Naive B cell (primary cell): ENCODE data around the gene LHX3. TPM values are rescaled to one million over a fixed set of nuclear protein-coding genes. Genes with fewer than 3 reads are reported as not detected.

ENCODE experiments used
- ATAC-seq, 2 donors: fragments of 150-1000 bp; cut with Tn5 transposase; 2 replicates each; pipeline ENCODE4 v1.10.0; 2021; ENCODE audit warnings: low read depth in 2 of 2, mild to moderate bottlenecking in 2 of 2, moderate library complexity in 2 of 2
- DNase-seq: peaks from one replicate; pipeline ENCODE4 v3.0.0; 2022
- H3K27ac Mint-ChIP-seq, 6 donors: one replicate each; pipeline ENCODE4 v1.8.0; 2020 to 2022; ENCODE audit warnings: mild to moderate bottlenecking in 6 of 6, mixed read lengths in 6 of 6, moderate library complexity in 5 of 6, inconsistent platforms in 2 of 6
- H3K27me3 Mint-ChIP-seq, 3 donors: one replicate each; pipeline ENCODE4 v1.8.0; 2021 to 2022; ENCODE audit warnings: mixed read lengths in 3 of 3, mild to moderate bottlenecking in 1 of 3
- H3K36me3 Mint-ChIP-seq, 2 donors: one replicate each; pipeline ENCODE4 v1.8.0; 2020 to 2022; ENCODE audit warnings: mixed read lengths in 2 of 2, inconsistent platforms in 1 of 2, mild to moderate bottlenecking in 1 of 2
- H3K4me1 Mint-ChIP-seq, 3 donors: one replicate each; pipeline ENCODE4 v1.8.0; 2020 to 2022; ENCODE audit warnings: mixed read lengths in 3 of 3, inconsistent platforms in 1 of 3, mild to moderate bottlenecking in 1 of 3, moderate library complexity in 1 of 3
- H3K4me3 Mint-ChIP-seq, 8 donors: one replicate each; pipeline ENCODE4 v1.8.0; 2020 to 2022; ENCODE audit warnings: mild to moderate bottlenecking in 8 of 8, mixed read lengths in 8 of 8, moderate library complexity in 8 of 8, inconsistent platforms in 2 of 8
- H3K9me3 Mint-ChIP-seq, 7 donors: one replicate each; pipeline ENCODE4 v1.8.0; 2020 to 2022; ENCODE audit warnings: mixed read lengths in 7 of 7, mild to moderate bottlenecking in 5 of 7, inconsistent platforms in 2 of 7, moderate library complexity in 1 of 7
- polyA plus RNA-seq, 6 donors: library from polyadenylated mRNA; unstranded; fragments of 300-500 nt; fragmentation: Illumina TruSeq; gene quantifications; one replicate each; pipeline ENCODE4 v1.2.3, GENCODE V29; 2021; ENCODE audit warnings: low read depth in 6 of 6

LHX3 gene
- polyA plus RNA-seq, 6 donors from 2014 or later, result not detected

GRCh38 chr9:136229096-136230065 lies 24.5 kb upstream of the LHX3 start:
- Mint-ChIP-seq H3K36me3 (peaks cover 5 to 16% of the 10 kb centered on the region in 2 donors), H3K27ac (peak overlapping the region in 5 of 6 donors; percentile 20 to 96 (median 72)), H3K27me3 (no peaks in the 10 kb centered on the region), H3K4me3 (peak overlapping the region in 1 of 8 donors; percentile 40), H3K9me3 (peaks cover 0 to 1% (median 0%) of the 10 kb centered on the region in 7 donors), H3K4me1 (peaks cover 59 to 90% (median 86%) of the 10 kb centered on the region in 3 donors)
- DNase-seq (no peak), ATAC-seq (no peak)

- peaks cover 6 to 11% of the 10 kb centered on the region in 2 donors for H3K36me3 Mint-ChIP-seq
- H3K4me3 Mint-ChIP-seq, result peak overlapping the region in 5 of 8 donors; percentile 10 to 67 (median 53)
- H3K9me3 Mint-ChIP-seq, result peaks cover 0 to 1% (median 0%) of the 10 kb centered on the region in 7 donors
- no peak for DNase-seq
- peak overlapping the region; percentile 69 to 96 (median 92) for H3K27ac Mint-ChIP-seq
- H3K4me1 Mint-ChIP-seq, result peaks cover 58 to 83% (median 82%) of the 10 kb centered on the region in 3 donors
- no peaks in the 10 kb centered on the region for H3K27me3 Mint-ChIP-seq
- ATAC-seq, result no peak
Observed at GRCh38 chr9:136228107-136228875, 23.4 kb upstream of the LHX3 start.

- peak overlapping the region in 5 of 8 donors; percentile 5 to 84 (median 60) for H3K4me3 Mint-ChIP-seq
- H3K9me3 Mint-ChIP-seq, result peaks cover 0 to 1% (median 0%) of the 10 kb centered on the region in 7 donors
- peak overlapping the region in 5 of 6 donors; percentile 96 to 100 (median 100) for H3K27ac Mint-ChIP-seq
- H3K4me1 Mint-ChIP-seq, result peaks cover 49 to 74% (median 73%) of the 10 kb centered on the region in 3 donors
- no peak for ATAC-seq
- no peak for DNase-seq
- H3K36me3 Mint-ChIP-seq, result peaks cover 9 to 10% of the 10 kb centered on the region in 2 donors
- no peaks in the 10 kb centered on the region for H3K27me3 Mint-ChIP-seq
Observed at GRCh38 chr9:136226680-136227407, 21.9 kb upstream of the LHX3 start.

GRCh38 chr9:136225748-136226679 lies 21.1 kb upstream of the LHX3 start:
- H3K4me1 Mint-ChIP-seq, result peaks cover 42 to 67% (median 67%) of the 10 kb centered on the region in 3 donors
- DNase-seq, result peak; percentile 89
- peaks cover 6 to 15% of the 10 kb centered on the region in 2 donors for H3K36me3 Mint-ChIP-seq
- peak overlapping the region; percentile 54 to 87 (median 82) for H3K4me3 Mint-ChIP-seq
- H3K27me3 Mint-ChIP-seq, result no peaks in the 10 kb centered on the region
- peaks cover 0 to 1% (median 0%) of the 10 kb centered on the region in 7 donors for H3K9me3 Mint-ChIP-seq
- ATAC-seq, result peak; percentile 81 to 82
- peak overlapping the region; percentile 96 to 100 (median 100) for H3K27ac Mint-ChIP-seq

GRCh38 chr9:136225366-136225747 lies 20.4 kb upstream of the LHX3 start:
- ATAC-seq (peak; percentile 63 to 69), DNase-seq (peak; percentile 89)
- H3K27ac Mint-ChIP-seq, result peak overlapping the region; percentile 96 to 100 (median 100)
- peaks cover 0 to 15% of the 10 kb centered on the region in 2 donors for H3K36me3 Mint-ChIP-seq
- peak overlapping the region; percentile 54 to 87 (median 82) for H3K4me3 Mint-ChIP-seq
- no peaks in the 10 kb centered on the region for H3K27me3 Mint-ChIP-seq
- peaks cover 0 to 1% (median 0%) of the 10 kb centered on the region in 7 donors for H3K9me3 Mint-ChIP-seq
- H3K4me1 Mint-ChIP-seq, result peaks cover 37 to 66% (median 62%) of the 10 kb centered on the region in 3 donors

GRCh38 chr9:136223871-136224640 lies 19.1 kb upstream of the LHX3 start:
- no peak for DNase-seq
- H3K4me1 Mint-ChIP-seq, result peaks cover 37 to 55% (median 53%) of the 10 kb centered on the region in 3 donors
- ATAC-seq, result no peak
- peaks cover 0 to 1% (median 0%) of the 10 kb centered on the region in 7 donors for H3K9me3 Mint-ChIP-seq
- H3K36me3 Mint-ChIP-seq, result peaks cover 0 to 15% of the 10 kb centered on the region in 2 donors
- H3K27ac Mint-ChIP-seq, result peak overlapping the region; percentile 63 to 100 (median 94)
- no peaks in the 10 kb centered on the region for H3K27me3 Mint-ChIP-seq
- peak overlapping the region in 4 of 8 donors; percentile 33 to 87 (median 61) for H3K4me3 Mint-ChIP-seq

- no peak for DNase-seq
- no peak for ATAC-seq
- Mint-ChIP-seq H3K9me3 (peaks cover 0 to 1% (median 0%) of the 10 kb centered on the region in 7 donors), H3K27me3 (no peaks in the 10 kb centered on the region), H3K36me3 (peaks cover 0 to 15% of the 10 kb centered on the region in 2 donors), H3K4me1 (peaks cover 28 to 49% (median 41%) of the 10 kb centered on the region in 3 donors), H3K4me3 (peak overlapping the region in 4 of 8 donors; percentile 10 to 69 (median 24)), H3K27ac (peak overlapping the region in 5 of 6 donors; percentile 92 to 96 (median 93))
Observed at GRCh38 chr9:136222906-136223285, 18.0 kb upstream of the LHX3 start.

GRCh38 chr9:136222166-136222905 lies 17.4 kb upstream of the LHX3 start:
- Mint-ChIP-seq H3K9me3 (peaks cover 0 to 1% (median 0%) of the 10 kb centered on the region in 7 donors), H3K27me3 (no peaks in the 10 kb centered on the region), H3K4me3 (peak overlapping the region in 1 of 8 donors; percentile 5), H3K36me3 (peaks cover 0 to 15% of the 10 kb centered on the region in 2 donors), H3K27ac (peak overlapping the region in 3 of 6 donors; percentile 93 to 96 (median 96)), H3K4me1 (peaks cover 25 to 46% (median 35%) of the 10 kb centered on the region in 3 donors)
- DNase-seq (no peak), ATAC-seq (no peak)

- peaks cover 15 to 25% (median 15%) of the 10 kb centered on the region in 3 donors for H3K4me1 Mint-ChIP-seq
- H3K4me3 Mint-ChIP-seq, result no peak overlapping the region
- no peak for ATAC-seq
- no peaks in the 10 kb centered on the region for H3K27me3 Mint-ChIP-seq
- no peak for DNase-seq
- H3K36me3 Mint-ChIP-seq, result peaks cover 0 to 23% of the 10 kb centered on the region in 2 donors
- H3K9me3 Mint-ChIP-seq, result no peaks in the 10 kb centered on the region
- peak overlapping the region in 4 of 6 donors; percentile 20 to 78 (median 53) for H3K27ac Mint-ChIP-seq
Observed at GRCh38 chr9:136220017-136220729, 15.2 kb upstream of the LHX3 start.

- H3K9me3 Mint-ChIP-seq, result no peaks in the 10 kb centered on the region
- DNase-seq, result no peak
- no peak overlapping the region for H3K4me3 Mint-ChIP-seq
- no peaks in the 10 kb centered on the region for H3K27me3 Mint-ChIP-seq
- ATAC-seq, result no peak
- H3K36me3 Mint-ChIP-seq, result peaks cover 7 to 29% of the 10 kb centered on the region in 2 donors
- H3K27ac Mint-ChIP-seq, result no peak overlapping the region
- H3K4me1 Mint-ChIP-seq, result peaks cover 10 to 17% (median 14%) of the 10 kb centered on the region in 3 donors
Observed at GRCh38 chr9:136219276-136219675, 14.3 kb upstream of the LHX3 start.
